HG02840 (cell line): ENCODE data around the gene EN2.

Experiments used
- ATAC-seq: cut with Tn5 transposase; IDR thresholded peaks from one replicate; pipeline ENCODE4 v1.9.1; 2021; ENCODE audit warnings: mild to moderate bottlenecking, moderate library complexity, moderate number of reproducible peaks; ENCODE audit not compliant: unreplicated experiment, low FRiP score

EN2 gene

GRCh38 chr7:155461631-155462030 is 3.7 kb downstream of the EN2 start:
- no peak for ATAC-seq

- ATAC-seq: no peak
Observed at GRCh38 chr7:155462163-155462735, 4.3 kb downstream of the EN2 start.

GRCh38 chr7:155463114-155463811 is 5.3 kb downstream of the EN2 start:
- no peak for ATAC-seq

DNA sequence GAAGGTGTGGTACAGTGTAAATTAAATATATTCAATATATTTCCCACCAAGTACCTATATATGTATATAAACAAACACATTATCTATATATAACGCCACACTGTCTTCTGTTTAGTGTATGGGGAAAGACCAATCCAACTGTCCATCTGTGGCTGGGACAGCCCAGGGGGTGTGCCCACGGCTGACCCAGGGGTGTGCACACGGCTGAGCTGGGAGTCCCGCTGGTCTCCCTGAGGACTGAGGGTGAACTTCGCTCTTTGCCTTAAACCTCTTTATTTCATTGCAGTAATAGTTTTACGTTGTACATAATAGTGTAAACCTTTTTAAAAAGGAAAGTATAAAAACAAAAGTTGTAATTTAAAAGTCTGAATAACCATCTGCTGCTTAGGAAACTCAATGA is 6.3 kb downstream of the EN2 start:
- no peak for ATAC-seq

- no peak for ATAC-seq
Observed at GRCh38 chr7:155464948-155465739, 7.2 kb downstream of the EN2 start.

GRCh38 chr7:155465761-155466141 is 7.8 kb downstream of the EN2 start:
- ATAC-seq: no peak

GRCh38 chr7:155466142-155466813 is 8.3 kb downstream of the EN2 start:
- ATAC-seq: no peak

DNA sequence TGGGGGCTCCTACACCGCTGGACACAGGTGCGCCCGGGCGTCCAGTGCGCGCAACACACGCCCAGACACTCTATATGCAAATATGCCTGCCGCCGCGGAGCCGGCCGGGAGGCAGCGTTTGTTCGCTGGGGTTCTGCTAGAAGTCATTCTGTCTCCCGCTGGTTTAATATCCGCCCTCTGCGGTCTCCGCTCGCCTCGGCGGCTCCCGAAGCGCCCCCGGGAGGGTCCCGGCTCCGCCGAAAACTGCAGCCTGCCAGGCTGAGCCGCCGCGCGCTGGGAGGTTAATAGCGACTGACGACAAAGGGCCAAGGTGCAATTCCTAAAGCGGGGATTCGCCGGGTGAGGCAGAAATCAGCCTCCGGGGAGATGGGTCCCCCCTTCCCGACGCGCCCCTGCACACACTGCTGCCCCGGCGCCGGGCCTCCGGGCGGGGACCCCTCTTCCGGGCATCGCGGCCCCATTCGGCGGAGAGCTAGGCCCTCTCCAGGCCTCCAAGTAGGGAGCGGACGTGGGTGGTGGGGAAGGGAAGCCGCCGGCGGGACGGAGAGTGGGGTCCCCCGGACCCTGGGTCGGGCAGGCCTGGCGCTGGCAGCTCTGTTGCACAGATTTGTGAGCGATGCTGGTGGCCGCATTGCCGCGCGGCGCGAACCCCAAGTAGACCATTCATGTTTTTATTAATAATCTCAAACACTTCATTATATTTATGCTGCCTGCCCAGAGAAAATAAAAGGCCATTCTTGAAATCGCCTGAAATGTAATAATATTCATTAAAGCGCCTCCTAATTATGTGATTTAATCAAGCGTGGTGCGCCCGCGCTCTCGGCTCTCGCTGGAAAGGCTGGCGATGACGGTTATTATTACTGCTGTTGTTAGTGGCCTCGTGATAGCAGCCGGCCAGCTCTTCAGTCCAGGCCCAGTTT is 9.1 kb downstream of the EN2 start:
- ATAC-seq: no peak

DNA sequence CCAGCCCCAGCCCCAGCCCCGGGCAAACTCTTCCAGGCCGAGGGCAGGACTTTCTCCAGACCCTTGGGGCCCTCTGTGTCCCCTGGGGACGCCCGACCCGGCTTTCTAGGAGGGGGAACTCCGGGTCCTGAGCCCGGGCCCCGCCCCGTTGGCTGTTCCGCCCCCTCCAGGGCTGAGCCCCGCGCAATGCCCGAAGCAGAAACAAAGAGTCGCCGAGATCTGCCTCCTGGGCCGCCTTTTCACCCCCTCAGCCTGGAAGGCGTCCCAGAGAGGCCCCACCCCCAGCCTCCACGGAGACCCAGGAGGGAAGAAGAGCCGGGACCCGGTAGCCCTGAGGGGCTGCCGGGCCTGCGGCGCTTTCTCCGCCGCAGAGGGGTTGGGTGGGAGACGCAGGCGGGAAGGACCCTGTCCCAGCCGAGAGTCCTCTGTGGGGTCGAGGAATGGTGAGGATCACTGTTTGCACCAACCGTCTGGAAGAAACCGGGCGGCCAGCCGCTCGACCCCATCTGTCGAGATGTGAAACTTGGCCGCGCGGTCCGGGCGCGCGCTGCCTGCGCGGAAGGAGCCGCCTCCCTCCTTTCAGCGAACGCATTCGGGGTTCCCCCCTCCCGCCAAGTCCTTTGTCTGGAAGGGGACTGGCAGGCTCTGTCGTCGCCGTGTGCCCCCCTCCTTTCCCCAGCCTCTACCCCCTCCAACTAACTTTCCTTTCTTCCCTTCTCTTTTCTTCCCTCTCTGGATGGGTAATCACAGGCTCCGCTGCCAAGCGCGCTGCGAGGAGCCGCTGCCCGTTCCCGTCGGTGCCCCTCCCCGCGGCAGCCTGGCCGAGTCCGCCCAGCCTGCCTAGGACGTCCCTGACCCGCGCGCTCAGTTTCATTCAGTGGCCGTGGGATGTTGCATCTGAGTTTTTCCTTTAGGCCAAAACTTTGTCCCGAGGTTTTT is 10.2 kb downstream of the EN2 start:
- ATAC-seq: no peak

- no peak for ATAC-seq
Observed at GRCh38 chr7:155468785-155469148, 10.8 kb downstream of the EN2 start.

GRCh38 chr7:155469311-155470185 is 11.6 kb downstream of the EN2 start:
- ATAC-seq: no peak

GRCh38 chr7:155470186-155470487 is 12.2 kb downstream of the EN2 start:
- no peak for ATAC-seq

GRCh38 chr7:155470686-155471638 is 13.0 kb downstream of the EN2 start:
- ATAC-seq: no peak

DNA sequence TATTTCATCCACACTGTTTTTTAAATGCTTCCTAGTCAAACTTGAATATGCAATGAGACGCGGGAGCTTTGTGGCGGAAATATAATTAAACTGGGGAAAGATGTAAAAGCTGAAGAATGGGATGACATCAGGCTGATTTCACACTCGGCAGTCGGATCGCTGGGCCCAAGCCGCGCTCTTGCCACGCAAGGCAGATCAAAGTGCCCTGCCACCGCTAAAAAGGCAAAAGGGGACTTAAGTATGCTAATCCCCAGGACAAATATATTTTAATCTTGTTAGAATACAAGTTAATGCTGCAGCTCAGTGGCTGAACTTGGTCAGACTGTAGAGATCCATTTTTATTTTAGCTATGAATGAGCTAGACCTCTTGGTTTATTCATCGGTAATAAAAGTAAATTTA is 13.8 kb downstream of the EN2 start:
- no peak for ATAC-seq

DNA sequence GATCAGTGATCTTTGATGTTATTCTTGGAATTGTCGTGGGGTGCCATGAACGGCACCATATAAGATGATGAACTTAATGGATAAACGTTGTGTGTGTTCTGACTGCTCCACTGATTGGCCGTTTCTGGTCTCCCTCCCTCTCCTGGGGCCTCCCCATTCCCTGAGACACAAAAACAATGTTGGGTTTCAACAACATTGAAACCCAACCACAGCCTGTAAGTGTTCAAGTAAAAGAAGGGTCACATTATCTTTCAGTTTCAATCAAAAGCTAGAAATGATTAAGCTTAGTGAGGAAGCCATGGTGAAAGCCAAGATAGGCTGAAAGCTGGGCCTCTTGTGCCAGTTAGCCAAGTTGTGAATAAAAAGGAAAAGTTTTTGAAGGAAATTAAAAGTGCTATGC is 19.5 kb downstream of the EN2 start:
- ATAC-seq: peak; percentile 91

DNA sequence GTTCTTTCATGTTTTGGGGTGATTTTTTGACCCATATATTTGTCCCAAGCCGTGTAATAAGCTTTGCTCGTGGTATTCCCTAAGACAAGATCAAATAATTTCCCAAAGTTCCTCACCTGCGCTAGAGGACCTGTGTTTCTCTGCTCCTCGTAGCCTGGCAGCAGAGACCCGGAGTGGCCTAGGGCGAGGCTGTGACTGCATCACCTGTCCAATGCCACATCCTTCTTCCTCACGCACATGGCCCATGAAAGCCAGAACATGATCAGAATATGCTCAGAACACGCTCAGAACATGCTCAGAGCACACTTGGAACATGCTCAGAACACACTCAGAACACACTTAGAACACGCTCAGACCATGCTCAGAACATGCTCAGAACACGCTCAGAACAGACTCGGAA is 23.8 kb downstream of the EN2 start:
- ATAC-seq: no peak

- ATAC-seq: no peak
Observed at GRCh38 chr7:155482511-155483183, 24.7 kb downstream of the EN2 start.
